Measurements from ENCODE around the gene MTA1.

Gene MTA1

GRCh38 chr14:105453847-105454246 lies 34.2 kb downstream of the MTA1 start:
- Histone ChIP-seq H3K4ac (ENCODE audit: low read depth, low read length) (no peak overlapping the region), H2BK5ac (ENCODE audit: low read depth, low read length, poor library complexity) (no peak overlapping the region), H2BK12ac (ENCODE audit: low read length) (no peak overlapping the region), H3K36me3 (ENCODE audit: control insufficient read depth in 1 of 2, insufficient read depth in 2 of 2, low read length in 2 of 2) (peaks cover 81 to 82% of the 10 kb centered on the region in 2 experiments), H4K8ac (ENCODE audit: low read depth, low read length) (no peak overlapping the region), H3K4me3 (ENCODE audit: low read depth, low read length) (no peak overlapping the region), H2AFZ (ENCODE audit: insufficient read depth, low read length, poor library complexity) (no peak overlapping the region), H3K79me1 (ENCODE audit: low read length) (no peaks in the 10 kb centered on the region), H3K4me2 (ENCODE audit: low read length) (no peak overlapping the region), H3K27ac (ENCODE audit: low read depth, low read length) (no peak overlapping the region), H3K14ac (ENCODE audit: low read length) (no peak overlapping the region), H4K12ac (ENCODE audit: low read depth, low read length) (no peak overlapping the region), H3K4me1 (ENCODE audit: control insufficient read depth in 1 of 2, insufficient read depth in 2 of 2, low read length in 2 of 2) (no peaks in the 10 kb centered on the region), H2BK120ac (ENCODE audit: insufficient read depth, low read length, poor library complexity) (no peak overlapping the region), H3K9ac (ENCODE audit: low read length) (no peak overlapping the region), H3K9me3 (ENCODE audit: insufficient read depth, low read depth, low read length) (peaks cover 3% of the 10 kb centered on the region), H3K27me3 (ENCODE audit: insufficient read depth, low read length) (no peaks in the 10 kb centered on the region), H3K23ac (ENCODE audit: low read length) (no peak overlapping the region), H3K18ac (ENCODE audit: low read length) (no peak overlapping the region), H3K79me2 (ENCODE audit: control insufficient read depth, insufficient read depth, low read length, poor library complexity) (no peaks in the 10 kb centered on the region), H2AK5ac (ENCODE audit: low read length) (no peak overlapping the region), H4K91ac (ENCODE audit: low read depth, low read length) (no peak overlapping the region)
- no CpG with 5 or more reads among the region's 14 CpGs for WGBS (ENCODE audit: extremely low coverage, insufficient coverage, insufficient read length)
- DNase-seq, result no peak

- Histone ChIP-seq H3K4me1 (ENCODE audit: control insufficient read depth in 1 of 2, insufficient read depth in 2 of 2, low read length in 2 of 2) (no peaks in the 10 kb centered on the region), H3K4me3 (ENCODE audit: low read depth, low read length) (peak overlapping the region; percentile 29), H3K18ac (ENCODE audit: low read length) (no peak overlapping the region), H3K79me1 (ENCODE audit: low read length) (no peaks in the 10 kb centered on the region), H2BK120ac (ENCODE audit: insufficient read depth, low read length, poor library complexity) (no peak overlapping the region), H2BK5ac (ENCODE audit: low read depth, low read length, poor library complexity) (no peak overlapping the region), H2AFZ (ENCODE audit: insufficient read depth, low read length, poor library complexity) (no peak overlapping the region), H2BK12ac (ENCODE audit: low read length) (no peak overlapping the region), H3K36me3 (ENCODE audit: control insufficient read depth in 1 of 2, insufficient read depth in 2 of 2, low read length in 2 of 2) (peaks cover 71 to 73% of the 10 kb centered on the region in 2 experiments), H3K4me2 (ENCODE audit: low read length) (no peak overlapping the region), H4K8ac (ENCODE audit: low read depth, low read length) (no peak overlapping the region), H3K4ac (ENCODE audit: low read depth, low read length) (no peak overlapping the region), H3K14ac (ENCODE audit: low read length) (no peak overlapping the region), H3K27me3 (ENCODE audit: insufficient read depth, low read length) (no peaks in the 10 kb centered on the region), H4K91ac (ENCODE audit: low read depth, low read length) (no peak overlapping the region), H3K9ac (ENCODE audit: low read length) (no peak overlapping the region), H3K79me2 (ENCODE audit: control insufficient read depth, insufficient read depth, low read length, poor library complexity) (no peaks in the 10 kb centered on the region), H4K12ac (ENCODE audit: low read depth, low read length) (no peak overlapping the region), H3K23ac (ENCODE audit: low read length) (no peak overlapping the region), H2AK5ac (ENCODE audit: low read length) (no peak overlapping the region), H3K27ac (ENCODE audit: low read depth, low read length) (no peak overlapping the region), H3K9me3 (ENCODE audit: insufficient read depth, low read depth, low read length) (peaks cover 3% of the 10 kb centered on the region)
- DNase-seq, result no peak
- WGBS (ENCODE audit: extremely low coverage, insufficient coverage, insufficient read length), result no CpG with 5 or more reads among the region's 22 CpGs
These were observed 35.5 kb downstream of the MTA1 start for GRCh38 chr14:105455086-105455640.

- Histone ChIP-seq H3K4me1 (ENCODE audit: control insufficient read depth in 1 of 2, insufficient read depth in 2 of 2, low read length in 2 of 2) (no peaks in the 10 kb centered on the region), H4K8ac (ENCODE audit: low read depth, low read length) (no peak overlapping the region), H2AK5ac (ENCODE audit: low read length) (no peak overlapping the region), H2BK12ac (ENCODE audit: low read length) (no peak overlapping the region), H2BK5ac (ENCODE audit: low read depth, low read length, poor library complexity) (no peak overlapping the region), H2AFZ (ENCODE audit: insufficient read depth, low read length, poor library complexity) (no peak overlapping the region), H3K79me2 (ENCODE audit: control insufficient read depth, insufficient read depth, low read length, poor library complexity) (no peaks in the 10 kb centered on the region), H3K27ac (ENCODE audit: low read depth, low read length) (no peak overlapping the region), H3K18ac (ENCODE audit: low read length) (no peak overlapping the region), H3K14ac (ENCODE audit: low read length) (no peak overlapping the region), H3K36me3 (ENCODE audit: control insufficient read depth in 1 of 2, insufficient read depth in 2 of 2, low read length in 2 of 2) (peaks cover 71 to 73% of the 10 kb centered on the region in 2 experiments), H3K9me3 (ENCODE audit: insufficient read depth, low read depth, low read length) (peaks cover 2% of the 10 kb centered on the region), H3K4me3 (ENCODE audit: low read depth, low read length) (no peak overlapping the region), H3K4me2 (ENCODE audit: low read length) (no peak overlapping the region), H4K12ac (ENCODE audit: low read depth, low read length) (no peak overlapping the region), H3K23ac (ENCODE audit: low read length) (no peak overlapping the region), H3K9ac (ENCODE audit: low read length) (no peak overlapping the region), H3K4ac (ENCODE audit: low read depth, low read length) (no peak overlapping the region), H3K79me1 (ENCODE audit: low read length) (no peaks in the 10 kb centered on the region), H4K91ac (ENCODE audit: low read depth, low read length) (peak overlapping the region; percentile 2), H2BK120ac (ENCODE audit: insufficient read depth, low read length, poor library complexity) (no peak overlapping the region), H3K27me3 (ENCODE audit: insufficient read depth, low read length) (no peaks in the 10 kb centered on the region)
- no CpG with 5 or more reads among the region's 22 CpGs for WGBS (ENCODE audit: extremely low coverage, insufficient coverage, insufficient read length)
- DNase-seq, result no peak
These were observed 36.4 kb downstream of the MTA1 start for GRCh38 chr14:105455766-105456660.

- no peak overlapping the region for H3K27ac ChIP-seq (ENCODE audit: low read depth, low read length)
- H2BK120ac ChIP-seq (ENCODE audit: insufficient read depth, low read length, poor library complexity), result no peak overlapping the region
- H2BK5ac ChIP-seq (ENCODE audit: low read depth, low read length, poor library complexity), result no peak overlapping the region
- no peak overlapping the region for H3K9ac ChIP-seq (ENCODE audit: low read length)
- no peak overlapping the region for H3K4me3 ChIP-seq (ENCODE audit: low read depth, low read length)
- H3K79me2 ChIP-seq (ENCODE audit: control insufficient read depth, insufficient read depth, low read length, poor library complexity), result no peaks in the 10 kb centered on the region
- no peak overlapping the region for H2BK12ac ChIP-seq (ENCODE audit: low read length)
- H3K4ac ChIP-seq (ENCODE audit: low read depth, low read length), result no peak overlapping the region
- WGBS (ENCODE audit: extremely low coverage, insufficient coverage, insufficient read length), result no CpG with 5 or more reads among the region's 22 CpGs
- no peak overlapping the region for H2AK5ac ChIP-seq (ENCODE audit: low read length)
- H4K91ac ChIP-seq (ENCODE audit: low read depth, low read length), result no peak overlapping the region
- H3K79me1 ChIP-seq (ENCODE audit: low read length), result no peaks in the 10 kb centered on the region
- H4K8ac ChIP-seq (ENCODE audit: low read depth, low read length), result no peak overlapping the region
- H3K4me1 ChIP-seq (ENCODE audit: control insufficient read depth in 1 of 2, insufficient read depth in 2 of 2, low read length in 2 of 2), result no peaks in the 10 kb centered on the region
- no peak overlapping the region for H2AFZ ChIP-seq (ENCODE audit: insufficient read depth, low read length, poor library complexity)
- H3K14ac ChIP-seq (ENCODE audit: low read length), result no peak overlapping the region
- no peaks in the 10 kb centered on the region for H3K27me3 ChIP-seq (ENCODE audit: insufficient read depth, low read length)
- H3K9me3 ChIP-seq (ENCODE audit: insufficient read depth, low read depth, low read length), result no peaks in the 10 kb centered on the region
- peaks cover 75 to 76% of the 10 kb centered on the region in 2 experiments for H3K36me3 ChIP-seq (ENCODE audit: control insufficient read depth in 1 of 2, insufficient read depth in 2 of 2, low read length in 2 of 2)
- no peak overlapping the region for H3K23ac ChIP-seq (ENCODE audit: low read length)
- H4K12ac ChIP-seq (ENCODE audit: low read depth, low read length), result no peak overlapping the region
- H3K18ac ChIP-seq (ENCODE audit: low read length), result no peak overlapping the region
- peak in 1 of 2 donors; percentile 13 for DNase-seq
- no peak overlapping the region for H3K4me2 ChIP-seq (ENCODE audit: low read length)
These were observed 37.4 kb downstream of the MTA1 start for GRCh38 chr14:105456736-105457617.

Data from trophoblast cell (in vitro differentiated cells and primary cell).